Peyer's patch (tissue), 4 donors: ENCODE results near the gene LMAN2L.

ENCODE experiments used
- POLR2A ChIP-seq, 2 donors: fragments of 450-650 bp; IDR thresholded peaks; one replicate each; pipeline ENCODE4 v1.5.1; 2017; ENCODE audit warnings: antibody characterized with exemption in 2 of 2, mild to moderate bottlenecking in 2 of 2, moderate library complexity in 2 of 2
- TF ChIP-seq, protein P1 (sequence below), 6 experiments: fragments of 450-650 bp in 4 of 6; fragments of 200-600 bp in 2 of 6; sonication (generic) in 1 of 6; IDR thresholded peaks; one replicate each; pipeline ENCODE4 v1.5.1; 2017 to 2019; ENCODE audit warnings: antibody characterized with exemption in 6 of 6, mild to moderate bottlenecking in 3 of 6, moderate library complexity in 1 of 6

DNA sequence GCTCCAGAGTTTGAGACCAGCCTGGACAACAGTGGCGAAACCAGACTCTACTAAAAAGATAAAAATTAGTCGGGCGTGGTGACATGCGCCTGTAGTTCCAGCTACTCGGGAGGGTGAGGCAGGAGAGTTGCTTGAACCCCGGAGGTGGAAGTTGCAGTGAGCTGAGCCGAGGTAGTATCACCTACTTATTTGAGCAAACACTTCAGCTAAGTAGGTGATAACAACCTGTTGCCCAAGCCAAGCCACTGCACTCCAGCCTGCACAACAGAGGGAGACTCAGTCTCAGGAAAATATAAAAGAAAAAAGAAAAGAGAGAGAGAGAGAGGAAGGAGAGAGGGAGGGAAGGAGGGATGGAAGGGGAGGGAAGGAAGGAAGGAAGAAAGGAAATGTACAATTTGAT lies 76.0 kb downstream of the LMAN2L start:
- TF ChIP-seq, protein P1, sequence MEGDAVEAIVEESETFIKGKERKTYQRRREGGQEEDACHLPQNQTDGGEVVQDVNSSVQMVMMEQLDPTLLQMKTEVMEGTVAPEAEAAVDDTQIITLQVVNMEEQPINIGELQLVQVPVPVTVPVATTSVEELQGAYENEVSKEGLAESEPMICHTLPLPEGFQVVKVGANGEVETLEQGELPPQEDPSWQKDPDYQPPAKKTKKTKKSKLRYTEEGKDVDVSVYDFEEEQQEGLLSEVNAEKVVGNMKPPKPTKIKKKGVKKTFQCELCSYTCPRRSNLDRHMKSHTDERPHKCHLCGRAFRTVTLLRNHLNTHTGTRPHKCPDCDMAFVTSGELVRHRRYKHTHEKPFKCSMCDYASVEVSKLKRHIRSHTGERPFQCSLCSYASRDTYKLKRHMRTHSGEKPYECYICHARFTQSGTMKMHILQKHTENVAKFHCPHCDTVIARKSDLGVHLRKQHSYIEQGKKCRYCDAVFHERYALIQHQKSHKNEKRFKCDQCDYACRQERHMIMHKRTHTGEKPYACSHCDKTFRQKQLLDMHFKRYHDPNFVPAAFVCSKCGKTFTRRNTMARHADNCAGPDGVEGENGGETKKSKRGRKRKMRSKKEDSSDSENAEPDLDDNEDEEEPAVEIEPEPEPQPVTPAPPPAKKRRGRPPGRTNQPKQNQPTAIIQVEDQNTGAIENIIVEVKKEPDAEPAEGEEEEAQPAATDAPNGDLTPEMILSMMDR (IDR thresholded peaks at IDR 0.05), result no peak
- TF ChIP-seq POLR2A (IDR thresholded peaks at IDR 0.05), result no peak
